GM20431 (cell line): Measurements from ENCODE around the gene TRIM31.

Source experiments
- in situ Hi-C: fragments of 300-500 bp; cut with MseI, MboI; formaldehyde crosslinking; loops from one replicate; pipeline ENCODE4 v1.15.0; 2020; ENCODE audit warnings: low sequenced_read_pairs; ENCODE audit not compliant: unreplicated experiment

Gene TRIM31

DNA sequence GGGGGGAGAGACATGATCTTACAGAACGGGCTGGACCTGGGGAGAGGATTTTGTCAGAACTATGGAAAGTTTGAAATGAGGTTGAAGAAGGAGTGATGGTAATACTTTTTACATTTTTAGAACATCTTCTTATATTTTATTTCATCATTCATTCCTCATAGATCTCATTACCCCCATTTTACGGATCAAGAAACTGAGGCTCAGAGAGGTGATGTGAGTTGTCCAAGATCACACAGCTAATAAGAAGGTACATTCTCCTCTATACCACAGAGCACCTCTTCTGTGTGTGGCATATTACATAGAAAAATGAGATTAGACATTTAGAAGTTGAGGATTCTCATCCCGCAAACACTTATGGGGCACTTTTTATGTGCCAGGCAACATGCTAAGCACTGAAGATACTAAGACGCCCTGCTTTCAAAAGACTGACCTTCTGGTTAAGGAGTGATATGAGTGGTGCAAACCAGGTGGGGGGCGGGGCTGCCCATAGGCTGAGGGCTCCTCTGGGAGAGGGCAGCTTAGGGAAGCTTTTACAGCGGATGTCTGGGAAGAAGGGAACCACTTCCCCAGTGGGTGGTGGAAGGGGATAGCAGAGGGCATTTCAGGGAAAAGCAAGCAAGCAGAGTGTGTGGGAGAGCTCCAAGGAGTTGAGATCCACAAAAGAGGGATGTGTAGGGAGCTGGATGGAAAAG, 19.9 kb downstream of the TRIM31 start:
- in situ Hi-C loops, result no loop called here

DNA sequence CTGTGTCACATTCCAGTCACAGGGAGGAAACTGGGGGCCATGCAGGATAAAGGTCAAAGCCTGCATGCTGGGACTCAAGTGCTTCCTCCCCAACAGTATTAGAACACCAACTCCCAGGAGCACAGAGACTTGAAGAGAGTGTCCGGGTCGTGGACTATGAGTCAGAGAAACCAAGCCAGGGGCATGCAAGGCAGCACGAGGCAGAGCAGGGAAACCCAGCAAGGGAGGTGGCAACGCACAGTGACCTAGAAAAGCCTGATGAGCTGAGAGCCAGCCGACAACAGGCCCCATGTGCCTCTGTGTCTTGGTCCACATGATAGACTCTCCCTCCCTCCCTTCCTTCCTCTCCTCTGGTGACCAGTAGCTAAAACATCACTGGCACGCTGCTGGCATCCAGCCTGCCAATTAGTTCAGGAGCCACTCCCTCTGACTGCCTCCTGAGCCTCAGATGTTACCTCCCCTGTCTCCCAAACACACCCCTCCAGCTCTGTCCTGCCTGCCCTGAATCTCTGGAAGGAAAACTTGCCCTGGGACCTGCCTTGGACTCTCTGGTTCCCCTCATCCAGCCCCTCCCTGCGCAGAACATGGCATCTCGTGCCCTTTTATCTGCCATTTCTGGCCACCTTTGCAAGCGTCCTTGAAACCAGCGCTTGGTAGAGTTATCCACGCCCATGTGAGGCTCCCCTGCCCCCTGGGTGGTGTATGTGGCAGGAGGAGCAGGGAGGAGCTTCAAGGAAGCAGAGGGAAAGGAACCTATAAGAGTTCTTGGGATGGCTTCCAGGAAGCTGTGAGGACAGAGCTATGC, 21.1 kb downstream of the TRIM31 start:
- in situ Hi-C loops, result no loop called here

DNA sequence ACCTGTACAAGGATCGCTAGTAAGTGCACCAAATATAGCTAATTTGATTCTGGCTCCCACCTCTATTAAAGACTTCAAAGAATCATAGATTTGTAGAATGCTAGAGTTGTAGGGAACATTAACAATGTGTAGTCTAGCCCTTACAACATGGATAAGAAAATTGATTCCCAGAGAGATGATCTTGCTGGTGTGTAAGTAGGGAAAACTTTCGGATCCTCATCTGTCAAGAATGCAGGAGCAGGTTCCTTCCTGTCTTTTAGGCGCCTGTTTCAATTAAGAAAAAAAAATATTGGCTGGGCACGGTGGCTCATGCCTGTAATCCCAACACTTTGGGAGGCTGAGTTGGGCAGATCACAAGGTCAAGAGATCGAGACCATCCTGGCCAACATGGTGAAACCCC, 25.0 kb downstream of the TRIM31 start:
- in situ Hi-C loops, result no loop called here

DNA sequence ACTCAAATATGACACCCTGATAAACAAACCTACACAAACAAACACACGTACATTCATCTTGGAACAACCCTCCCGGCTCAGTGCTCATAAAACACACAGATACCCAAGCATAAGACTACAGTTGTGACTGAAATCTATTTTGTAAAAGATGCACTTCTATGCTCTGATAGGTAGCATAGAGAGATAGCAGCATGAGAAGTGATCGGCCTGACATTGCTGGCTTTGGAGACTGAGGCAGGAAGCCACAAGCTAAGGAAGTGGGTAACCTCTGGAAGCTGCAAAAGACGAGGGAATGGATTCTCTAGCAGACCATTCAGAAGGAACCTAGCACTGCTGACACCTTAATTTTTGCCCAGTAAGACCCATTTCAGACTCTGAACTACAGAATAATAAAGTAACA, 35.7 kb downstream of the TRIM31 start:
- in situ Hi-C loops, result no loop called here

DNA sequence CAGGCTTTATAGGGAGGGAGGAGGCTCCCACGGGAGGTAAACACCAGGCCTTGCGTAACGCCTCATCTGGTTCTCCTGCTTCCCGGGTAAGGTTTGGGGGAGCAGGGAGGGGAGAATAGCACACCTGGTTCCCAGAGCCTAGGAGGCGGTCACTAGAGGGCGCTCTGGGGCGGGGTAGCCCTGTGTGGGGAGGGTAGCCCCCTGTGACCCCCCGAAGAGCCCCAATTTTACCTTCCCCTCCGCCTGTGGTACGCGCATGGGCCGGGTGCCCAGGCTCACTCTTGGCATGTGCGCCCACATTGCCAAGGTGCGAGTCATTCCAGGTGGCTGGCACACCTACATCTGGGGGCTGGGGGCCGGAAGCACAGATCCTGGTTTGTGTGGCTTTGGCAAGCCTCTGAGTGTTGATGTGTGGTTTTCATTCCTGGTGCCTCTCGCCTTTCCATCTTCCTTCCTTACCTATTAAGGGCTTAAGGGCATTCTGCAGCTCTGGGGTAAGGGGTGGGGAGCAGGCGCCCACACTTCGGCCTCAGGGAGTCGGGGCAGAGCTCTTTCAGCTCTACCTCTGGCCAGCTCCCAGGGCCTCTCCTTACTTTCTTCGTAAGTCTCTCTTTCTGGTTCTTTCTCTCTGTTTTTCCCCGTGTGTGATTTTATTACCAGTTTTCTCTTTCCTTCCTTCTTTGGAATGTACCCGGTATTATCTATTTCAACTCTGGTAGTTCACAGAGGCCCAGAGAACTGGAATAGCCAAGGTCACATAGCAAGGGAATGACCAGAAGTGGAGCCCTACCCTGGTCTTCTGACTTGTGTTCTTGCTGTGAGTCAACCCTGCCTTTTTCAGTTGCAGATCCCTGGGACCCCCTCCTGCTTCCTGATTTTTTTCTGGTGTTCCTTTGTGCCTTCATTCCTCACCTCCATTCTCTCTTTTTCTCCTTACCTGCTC, 36.8 kb downstream of the TRIM31 start:
- in situ Hi-C loops, result no loop called here

DNA sequence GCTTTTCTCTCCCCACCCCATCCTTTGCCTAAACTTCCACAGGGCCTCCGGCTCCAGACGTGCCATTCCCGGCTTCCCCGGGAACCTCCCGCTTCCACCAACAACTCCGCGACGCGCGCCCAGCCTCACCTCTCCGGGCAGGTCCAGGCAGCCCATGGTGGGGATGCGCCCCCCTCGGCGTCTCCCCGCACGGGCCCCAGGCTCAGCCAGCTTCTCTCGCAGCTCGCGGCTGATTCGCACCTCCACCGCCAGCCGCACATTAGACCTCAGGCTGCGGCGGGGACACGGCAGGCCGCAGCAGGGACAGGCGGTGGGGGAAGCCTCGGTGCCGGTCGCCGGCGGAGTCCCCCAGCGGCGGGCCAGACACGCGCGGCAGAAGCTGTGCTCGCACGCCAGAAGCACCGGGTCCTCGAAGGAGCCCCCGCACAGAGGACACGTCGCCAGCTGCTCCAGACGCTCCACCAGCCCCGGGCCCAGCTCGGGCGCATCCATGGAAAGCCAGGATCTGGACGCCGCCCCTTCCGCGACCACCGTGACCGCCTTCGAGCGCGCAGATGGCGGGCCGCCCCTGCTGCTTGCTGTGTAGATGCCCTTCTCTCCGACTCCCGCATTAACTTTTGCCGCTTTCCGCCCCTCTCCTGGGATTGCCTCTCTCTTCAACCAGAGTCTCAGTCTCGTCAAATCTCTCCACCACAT, 37.6 kb downstream of the TRIM31 start, which contains the start of gene RNF39:
RNF39 (minus strand) TSS at position 676 of the 696 bp plus-strand sequence; CDS start at position 492, 184 bp downstream.
- in situ Hi-C loops, result no loop called here

DNA sequence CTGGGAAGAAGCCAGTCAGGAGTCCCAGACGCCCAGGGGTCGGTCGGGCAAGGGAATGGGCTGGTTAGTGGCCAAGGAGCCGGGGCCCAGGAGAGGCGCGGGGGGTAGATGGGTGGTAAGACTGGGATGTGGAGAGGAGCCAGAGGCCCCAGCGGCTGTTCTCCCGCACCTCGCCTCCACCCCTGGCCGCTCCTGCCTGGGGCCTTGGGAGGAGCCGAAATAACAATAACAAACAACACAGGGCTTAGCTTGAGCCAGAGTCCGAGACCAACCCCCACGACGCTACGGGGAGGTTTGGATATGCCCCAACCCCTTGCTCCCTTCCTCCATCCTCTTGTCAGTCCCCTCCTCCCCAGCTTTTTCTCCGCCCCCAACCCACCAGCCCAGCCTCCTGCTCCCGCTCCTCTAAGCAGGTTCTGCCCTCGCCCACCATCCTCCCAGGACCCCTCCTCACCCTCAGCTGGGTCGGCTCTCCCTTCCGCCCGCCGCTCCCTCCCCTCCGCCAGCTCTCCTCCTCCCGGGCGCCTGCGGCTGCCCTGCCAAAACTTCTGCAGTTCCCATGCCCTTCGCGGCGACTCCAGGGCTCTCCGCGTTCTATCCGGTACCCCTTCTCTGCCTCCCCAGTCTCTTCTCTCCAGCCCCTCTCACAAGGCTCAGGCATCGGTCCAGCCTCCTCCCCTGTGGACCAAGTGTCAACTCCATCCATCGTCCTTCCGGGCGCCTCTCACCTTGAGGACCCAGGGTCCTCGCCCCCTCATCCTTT, 38.4 kb downstream of the TRIM31 start:
- in situ Hi-C loops, result no loop called here

DNA sequence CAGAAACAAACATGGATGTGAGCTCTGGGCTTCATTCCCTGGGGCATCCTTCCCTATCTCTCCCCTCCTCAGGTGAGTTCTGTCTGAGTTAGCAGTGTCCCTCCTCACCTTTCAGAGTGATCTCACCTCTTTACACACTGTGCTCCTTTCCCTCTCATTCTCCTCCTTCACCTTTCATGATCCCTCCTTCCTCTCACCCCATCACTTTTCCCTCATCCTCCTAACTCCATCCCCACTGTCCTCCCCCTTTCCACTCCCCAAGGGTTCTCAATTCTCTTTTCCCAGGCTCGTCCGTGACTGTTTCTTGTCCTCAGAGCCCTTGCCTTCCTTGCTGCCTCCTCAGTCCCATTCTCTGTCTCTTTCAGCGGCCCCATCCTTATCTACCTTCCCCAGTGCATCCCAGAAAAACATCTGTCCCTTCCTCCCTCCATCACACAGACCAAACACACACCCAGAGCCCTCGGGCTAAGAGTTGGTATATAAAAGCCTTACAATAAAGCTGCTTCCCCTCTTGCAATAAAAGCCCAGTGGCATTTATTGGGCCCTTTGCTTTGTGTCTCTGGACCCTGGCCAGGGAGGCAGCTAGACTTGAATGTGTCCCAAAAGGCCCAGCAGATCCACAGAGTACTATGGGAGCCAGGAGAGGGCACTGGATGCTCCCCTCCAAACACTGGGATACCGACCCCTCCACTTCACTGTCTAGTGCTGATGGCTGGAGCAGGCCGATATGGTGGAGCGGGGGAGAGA, 39.2 kb downstream of the TRIM31 start:
- in situ Hi-C loops, result no loop called here

DNA sequence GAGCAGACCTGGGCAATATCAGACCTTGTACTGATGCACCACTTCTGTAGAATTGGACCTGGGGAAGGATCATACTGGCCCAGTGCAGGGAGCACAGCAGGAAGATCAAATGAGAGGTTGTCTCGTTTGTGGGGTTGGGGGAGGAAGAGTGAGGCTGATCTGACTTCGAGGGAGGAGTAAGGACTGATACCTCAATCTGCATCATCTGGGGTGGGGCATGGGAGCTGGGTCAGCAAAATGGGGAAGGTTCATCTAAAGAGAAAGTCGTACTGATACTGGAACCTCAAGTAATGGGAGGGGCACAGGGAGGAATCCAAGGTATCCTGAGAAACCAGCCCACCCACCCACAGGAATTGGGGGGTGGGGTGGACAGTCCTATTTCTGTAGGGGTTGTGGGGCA, 41.0 kb downstream of the TRIM31 start:
- in situ Hi-C loops, result no loop called here

DNA sequence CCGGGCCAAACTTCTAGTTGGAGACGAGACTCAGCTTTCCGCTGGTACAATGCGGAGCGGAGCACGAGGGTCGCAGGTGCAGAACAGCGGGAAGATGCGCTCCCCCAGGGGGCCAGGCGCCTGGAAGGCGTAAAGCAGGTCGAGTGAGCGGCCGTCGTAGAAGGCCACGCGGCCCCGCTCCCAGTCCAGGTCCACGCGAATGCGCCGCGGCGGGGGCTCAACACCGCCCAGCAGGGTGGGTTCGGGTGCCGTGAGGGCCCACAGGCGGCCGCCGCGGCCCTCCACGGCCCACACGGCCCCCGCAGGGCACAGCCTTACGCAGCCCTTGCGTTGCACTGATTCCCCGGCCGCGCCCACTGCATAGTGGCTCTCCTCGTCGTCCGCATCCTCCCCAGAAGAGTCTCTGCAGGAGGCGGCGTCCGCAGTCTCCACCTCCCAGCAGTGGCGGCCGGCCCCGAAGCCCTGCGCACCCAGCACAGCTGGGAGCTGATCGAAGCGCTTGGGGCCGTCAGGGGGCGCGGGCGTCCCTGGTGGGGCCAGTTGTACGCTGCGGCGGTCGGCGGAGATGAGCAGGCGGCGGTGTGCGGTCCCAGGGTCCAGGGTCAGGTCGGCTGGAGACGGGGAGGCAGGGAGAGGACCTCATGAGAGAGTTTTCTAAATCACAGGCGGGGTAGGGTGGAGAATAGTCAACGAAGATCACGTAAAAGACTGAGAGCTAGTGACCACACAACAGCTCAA, 41.6 kb downstream of the TRIM31 start:
- in situ Hi-C loops, result no loop called here

DNA sequence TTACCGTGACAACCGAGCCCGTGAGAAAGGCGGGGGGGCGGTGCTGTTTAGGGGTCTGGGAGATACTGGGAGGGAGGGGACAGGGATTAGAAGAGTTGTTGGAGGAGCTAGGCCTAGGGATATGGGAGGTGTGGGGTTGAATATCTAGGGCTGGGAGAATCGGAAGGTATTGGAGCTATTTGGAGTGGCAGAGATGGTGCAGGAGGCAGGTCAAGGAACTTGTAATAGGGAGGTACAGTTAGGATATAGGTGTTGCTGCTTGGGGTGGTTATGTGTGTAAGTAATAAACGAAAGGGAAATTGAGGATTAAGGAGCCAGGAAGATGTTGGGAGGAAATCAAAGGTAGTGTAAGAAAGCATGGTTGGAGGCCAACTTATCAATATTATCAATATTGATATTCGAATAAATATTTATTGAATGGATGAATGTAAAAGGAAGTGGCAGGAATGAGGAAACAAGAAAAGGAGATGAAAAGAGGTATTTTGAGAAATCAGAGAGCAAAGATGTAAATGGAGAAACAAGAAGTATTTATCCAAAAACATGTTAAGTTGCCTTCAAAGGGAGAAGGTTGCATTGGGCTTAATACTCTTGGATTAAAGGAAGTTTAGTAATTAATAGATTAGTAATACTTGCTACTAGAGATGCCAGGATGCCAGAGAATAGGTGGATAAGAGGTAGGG, 45.3 kb downstream of the TRIM31 start:
- in situ Hi-C loops, result no loop called here

DNA sequence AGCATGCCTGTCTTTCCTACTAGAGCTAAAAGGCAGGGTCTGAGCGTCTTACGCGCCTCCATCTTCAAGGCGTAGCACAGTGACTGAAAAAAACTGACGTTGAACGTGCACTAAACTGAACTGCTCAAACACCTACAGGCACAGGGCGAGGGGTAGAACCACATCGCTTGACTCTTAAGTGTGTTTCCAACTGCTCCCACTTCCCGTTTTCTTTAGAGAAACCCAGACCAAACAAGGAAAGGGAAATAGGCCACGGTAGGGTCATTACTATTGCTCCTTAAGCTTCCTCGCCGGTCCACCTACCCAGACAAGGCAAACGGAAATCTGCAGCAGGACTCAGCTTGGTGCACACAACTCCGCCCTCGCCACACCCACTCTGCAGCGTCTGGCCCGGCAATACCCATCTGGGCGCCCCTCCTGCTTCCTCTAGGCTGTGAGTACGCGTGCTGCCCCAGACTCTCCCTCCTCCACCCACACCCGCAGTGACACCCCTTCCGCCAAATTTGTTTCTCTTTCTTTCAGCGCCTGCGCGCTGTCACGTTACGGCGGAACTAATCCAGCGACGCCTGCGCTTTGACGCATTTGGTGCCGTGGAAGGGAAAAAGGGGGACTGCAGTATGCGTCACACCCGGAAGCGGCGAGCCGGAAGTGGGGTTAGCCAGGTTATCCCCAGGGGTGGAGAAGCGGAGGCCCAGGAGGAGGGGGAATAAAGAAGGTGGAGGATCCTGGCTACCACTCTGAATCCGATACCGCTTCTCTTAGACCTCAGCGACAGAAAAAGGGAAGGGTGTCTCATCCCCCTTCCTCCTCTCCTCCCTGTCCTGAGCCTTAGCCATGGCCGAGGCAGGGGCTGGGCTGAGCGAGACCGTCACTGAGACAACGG, 46.1 kb downstream of the TRIM31 start, which contains the start of gene PPP1R11:
PPP1R11 (plus strand) TSS at position 622 of the 883 bp plus-strand sequence; CDS start at position 835, 213 bp downstream.
- in situ Hi-C loops, result no loop called here

DNA sequence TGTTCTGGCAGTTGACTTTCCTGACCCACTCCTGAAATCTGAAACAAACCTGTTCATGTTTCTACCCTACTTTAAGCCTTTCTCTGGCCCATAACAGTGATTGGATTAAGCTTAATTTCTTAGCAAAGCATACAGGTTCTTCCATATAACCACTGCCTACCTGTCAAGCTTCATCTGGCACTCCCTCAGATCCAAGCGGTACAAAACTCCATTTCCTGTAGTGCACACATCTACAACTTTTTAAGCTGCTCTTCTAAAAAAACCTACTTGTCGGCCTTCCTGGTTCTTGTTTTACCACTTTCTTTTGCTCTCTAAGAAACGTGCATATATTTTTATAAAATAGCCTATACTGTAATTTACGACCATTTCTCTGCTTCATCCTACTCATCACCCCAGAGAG, 46.8 kb downstream of the TRIM31 start:
- in situ Hi-C loops, result no loop called here

DNA sequence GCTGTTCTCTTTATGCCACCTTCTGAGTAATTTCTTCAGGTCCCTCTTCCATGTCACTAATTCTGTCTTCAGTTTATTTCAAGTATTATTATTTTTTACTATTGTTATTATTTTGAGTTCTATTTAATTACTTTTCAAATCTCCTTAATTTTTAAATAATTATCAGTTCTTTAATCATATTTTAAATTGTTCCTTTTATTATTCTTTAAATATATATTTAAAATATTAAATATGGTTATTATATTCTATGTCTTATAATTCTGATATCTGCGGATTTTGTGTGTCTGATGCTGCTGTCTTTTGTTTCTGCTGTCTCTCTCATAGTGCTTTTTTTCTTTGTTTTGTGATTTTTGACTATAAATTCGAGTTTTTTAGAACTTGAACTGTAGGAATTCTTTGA, 49.6 kb downstream of the TRIM31 start:
- in situ Hi-C loops, result no loop called here

DNA sequence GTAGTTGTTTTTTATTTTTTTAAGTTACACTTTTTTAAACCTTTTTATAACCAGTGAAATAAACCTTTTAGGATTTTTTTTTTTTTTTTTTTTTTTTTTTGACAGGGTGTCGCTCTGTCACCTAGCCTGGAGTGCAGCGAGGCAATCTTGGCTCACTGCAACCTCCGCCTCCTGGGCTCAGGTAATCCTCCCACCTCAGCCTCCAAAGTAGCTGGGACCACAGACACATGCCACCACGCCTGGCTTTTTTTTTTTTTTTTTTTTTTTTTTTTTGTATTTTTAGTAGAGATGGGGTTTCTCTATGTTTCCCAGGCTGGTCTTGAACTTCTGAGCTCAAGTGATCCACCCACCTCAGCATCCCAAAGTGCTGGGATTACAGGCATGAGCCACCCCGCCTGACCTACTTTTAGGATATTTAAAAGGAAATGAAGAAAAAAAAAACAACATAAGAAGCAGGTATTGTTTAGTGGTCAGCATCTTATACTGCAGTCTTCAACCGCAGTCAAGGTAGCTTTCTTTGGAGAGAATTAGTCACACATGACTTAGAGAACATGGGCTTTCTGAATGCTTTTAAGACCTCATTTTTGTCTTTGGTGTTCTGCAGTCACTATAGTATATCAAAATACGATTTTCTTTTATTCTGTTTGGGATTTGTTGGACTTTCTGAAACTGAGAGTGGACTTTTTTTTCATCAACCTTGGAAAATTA, 50.3 kb downstream of the TRIM31 start:
- in situ Hi-C loops, result no loop called here
